ENCODE measurements around the gene CIT.

DNA sequence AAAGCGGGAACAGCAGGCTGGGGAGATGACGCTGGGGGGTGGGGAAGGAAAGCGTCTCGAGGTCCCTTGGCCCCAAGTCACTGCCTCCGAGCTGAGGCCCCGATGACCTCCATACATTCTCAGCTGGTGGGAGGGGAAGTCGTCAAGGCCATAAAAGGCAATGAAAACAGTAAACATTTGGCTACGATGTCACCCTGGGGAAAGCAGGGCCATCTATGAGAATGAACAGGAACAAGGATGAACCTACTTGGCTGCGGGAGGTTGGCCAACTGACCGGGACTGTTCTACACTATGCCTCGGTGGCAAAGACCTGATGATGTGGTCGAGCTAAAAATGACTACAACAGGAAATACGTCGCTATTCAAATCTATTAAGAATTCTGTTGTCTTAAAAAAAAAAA is 189.7 kb downstream of the CIT start:
- TF ChIP-seq, protein P1, sequence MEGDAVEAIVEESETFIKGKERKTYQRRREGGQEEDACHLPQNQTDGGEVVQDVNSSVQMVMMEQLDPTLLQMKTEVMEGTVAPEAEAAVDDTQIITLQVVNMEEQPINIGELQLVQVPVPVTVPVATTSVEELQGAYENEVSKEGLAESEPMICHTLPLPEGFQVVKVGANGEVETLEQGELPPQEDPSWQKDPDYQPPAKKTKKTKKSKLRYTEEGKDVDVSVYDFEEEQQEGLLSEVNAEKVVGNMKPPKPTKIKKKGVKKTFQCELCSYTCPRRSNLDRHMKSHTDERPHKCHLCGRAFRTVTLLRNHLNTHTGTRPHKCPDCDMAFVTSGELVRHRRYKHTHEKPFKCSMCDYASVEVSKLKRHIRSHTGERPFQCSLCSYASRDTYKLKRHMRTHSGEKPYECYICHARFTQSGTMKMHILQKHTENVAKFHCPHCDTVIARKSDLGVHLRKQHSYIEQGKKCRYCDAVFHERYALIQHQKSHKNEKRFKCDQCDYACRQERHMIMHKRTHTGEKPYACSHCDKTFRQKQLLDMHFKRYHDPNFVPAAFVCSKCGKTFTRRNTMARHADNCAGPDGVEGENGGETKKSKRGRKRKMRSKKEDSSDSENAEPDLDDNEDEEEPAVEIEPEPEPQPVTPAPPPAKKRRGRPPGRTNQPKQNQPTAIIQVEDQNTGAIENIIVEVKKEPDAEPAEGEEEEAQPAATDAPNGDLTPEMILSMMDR (IDR thresholded peaks at IDR 0.05) = no peak
- no peak for TF ChIP-seq POLR2A (IDR thresholded peaks at IDR 0.05)

Data from Peyer's patch (tissue), 4 donors.